ENCODE data around the gene IMPDH1. TPM values are rescaled to one million over a fixed set of nuclear protein-coding genes. Genes with fewer than 3 reads are reported as not detected.

IMPDH1 gene
- total and polyA plus RNA-seq, 7 donors, result 16.6 to 39.7 (median 26.0) TPM

- H3K36me3 ChIP-seq, result no peaks in the 10 kb centered on the region
- WGBS, 2 donors, result 80 to 88% methylated on average over 3 of the region's 3 CpGs
Observed at GRCh38 chr7:128430207-128430606, 20.4 kb upstream of the IMPDH1 start.

GRCh38 chr7:128427289-128427891, 17.6 kb upstream of the IMPDH1 start:
- TF ChIP-seq CTCF (IDR thresholded peaks at IDR 0.05) (peak; percentile 79 to 88 (median 86)), POLR2AphosphoS5 (IDR thresholded peaks at IDR 0.05) (no peak), POLR2A (IDR thresholded peaks at IDR 0.05) (no peak), EP300 (IDR thresholded peaks at IDR 0.05) (no peak)
- Histone ChIP-seq H3K9me3 (no peaks in the 10 kb centered on the region), H3K27ac (no peak overlapping the region), H3K27me3 (no peaks in the 10 kb centered on the region), H3K4me1 (peaks cover 0 to 25% (median 9%) of the 10 kb centered on the region in 4 donors), H3K4me3 (no peak overlapping the region), H3K36me3 (no peaks in the 10 kb centered on the region)
- no peak for DNase-seq
- WGBS, 2 donors, result 21 to 23% methylated on average over 7 of the region's 7 CpGs
- intact Hi-C loops (cut with DNase I), result loop anchor here (1.0 kb wide), 1 partner anchor 32 kb away; no protein-coding TSS in a partner anchor

More at GRCh38 chr7:128430207-128430606, 20.4 kb upstream of the IMPDH1 start:
- H3K9me3 ChIP-seq, result no peaks in the 10 kb centered on the region
- H3K27ac ChIP-seq, result no peak overlapping the region
- H3K4me1 ChIP-seq, result peaks cover 0 to 12% (median 2%) of the 10 kb centered on the region in 4 donors
- H3K27me3 ChIP-seq, result no peaks in the 10 kb centered on the region
- intact Hi-C loops (cut with DNase I), result no loop called here
- TF ChIP-seq EP300 (IDR thresholded peaks at IDR 0.05), result no peak
- TF ChIP-seq POLR2A (IDR thresholded peaks at IDR 0.05), result no peak
- no peak for TF ChIP-seq CTCF (IDR thresholded peaks at IDR 0.05)
- TF ChIP-seq POLR2AphosphoS5 (IDR thresholded peaks at IDR 0.05), result no peak
- no peak overlapping the region for H3K4me3 ChIP-seq
- no peak for DNase-seq

- intact Hi-C loops (cut with DNase I), result loop anchor here (1.0 kb wide), 1 partner anchor 28 kb away; no protein-coding TSS in a partner anchor
- peak; percentile 82 for DNase-seq
Observed at GRCh38 chr7:128425850-128426249, 16.1 kb upstream of the IMPDH1 start.

GRCh38 chr7:128424686-128425275, 15.0 kb upstream of the IMPDH1 start:
- Histone ChIP-seq H3K4me1 (peaks cover 0 to 25% (median 9%) of the 10 kb centered on the region in 4 donors), H3K4me3 (no peak overlapping the region), H3K27me3 (no peaks in the 10 kb centered on the region), H3K27ac (peak overlapping the region in 3 of 4 donors; percentile 9 to 60 (median 55)), H3K36me3 (no peaks in the 10 kb centered on the region), H3K9me3 (no peaks in the 10 kb centered on the region)
- no peak for TF ChIP-seq POLR2A (IDR thresholded peaks at IDR 0.05)
- TF ChIP-seq POLR2AphosphoS5 (IDR thresholded peaks at IDR 0.05), result peak in 3 of 4 donors; percentile 31 to 56 (median 44)
- 63 to 71% methylated on average over 1 of the region's 1 CpG for WGBS, 2 donors
- no peak for DNase-seq
- intact Hi-C loops (cut with DNase I), result loop anchor here (1.0 kb wide), 1 partner anchor 26 kb away; no protein-coding TSS in a partner anchor

More at GRCh38 chr7:128425850-128426249, 16.1 kb upstream of the IMPDH1 start:
- H3K4me1 ChIP-seq, result peaks cover 0 to 25% (median 9%) of the 10 kb centered on the region in 4 donors
- no peaks in the 10 kb centered on the region for H3K27me3 ChIP-seq
- peak overlapping the region in 1 of 4 donors; percentile 60 for H3K27ac ChIP-seq
- 27 to 42% methylated on average over 4 of the region's 4 CpGs for WGBS, 2 donors
- no peaks in the 10 kb centered on the region for H3K9me3 ChIP-seq
- TF ChIP-seq EP300 (IDR thresholded peaks at IDR 0.05) (no peak), CTCF (IDR thresholded peaks at IDR 0.05) (peak; percentile 70 to 91 (median 81))
- H3K4me3 ChIP-seq, result no peak overlapping the region
- H3K36me3 ChIP-seq, result no peaks in the 10 kb centered on the region

- intact Hi-C loops (cut with DNase I), result no loop called here
- Histone ChIP-seq H3K4me1 (peaks cover 0 to 25% (median 9%) of the 10 kb centered on the region in 4 donors), H3K27ac (no peak overlapping the region), H3K36me3 (no peaks in the 10 kb centered on the region), H3K4me3 (no peak overlapping the region), H3K9me3 (no peaks in the 10 kb centered on the region), H3K27me3 (no peaks in the 10 kb centered on the region)
- TF ChIP-seq POLR2A (IDR thresholded peaks at IDR 0.05) (no peak), EP300 (IDR thresholded peaks at IDR 0.05) (no peak), POLR2AphosphoS5 (IDR thresholded peaks at IDR 0.05) (no peak), CTCF (IDR thresholded peaks at IDR 0.05) (no peak)
- DNase-seq, result no peak
- 85 to 89% methylated on average over 3 of the region's 3 CpGs for WGBS, 2 donors
Observed at GRCh38 chr7:128422842-128423241, 13.1 kb upstream of the IMPDH1 start.

Data from sigmoid colon (tissue), 7 donors.